HCT116 (cell line): ENCODE measurements around the gene SERTAD2. TPM values are rescaled to one million over a fixed set of nuclear protein-coding genes. Genes with fewer than 3 reads are reported as not detected.
A peak's percentile ranks its signal among the peaks of the same experiment; 100 is the strongest.

Experiments used
- ATAC-seq: fragments of 200-7000 bp; cut with Tn5 transposase; 2 replicates; pipeline ENCODE4 v1.9.1; 2020; ENCODE audit warnings: mild to moderate bottlenecking, moderate library complexity
- BruUV-seq: library from RNA; stranded (reverse); fragments of 400-500 nt; replicated peaks from 2 replicates; lab custom pipeline; 2021; lab: Mats Ljungman, UMichigan
- CTCF ChIA-PET: fragments of 300-600 bp; sonication (Branson Sonifier 250); formaldehyde crosslinking; loops from one replicate; lab custom pipeline; 2021; ENCODE audit warnings: antibody characterized with exemption; lab: Charles Lee
- POLR2A ChIA-PET: fragments of 300-600, 350-600 bp; sonication (Branson Sonifier 250); formaldehyde crosslinking; loops from one replicate; lab custom pipeline; 2021; ENCODE audit warnings: antibody characterized with exemption; lab: Charles Lee
- RAD21 ChIA-PET, 2 experiments: fragments of 300-600 bp; sonication (Branson Sonifier 250); formaldehyde crosslinking; loops; one replicate each; lab custom pipeline; 2023; ENCODE audit warnings: low total read pairs in 2 of 2; ENCODE audit not compliant: uncharacterized antibody in 2 of 2, unreplicated experiment in 2 of 2, low non-redundant PET in 1 of 2; lab: Charles Lee
- DNase-seq: peaks from one replicate; pipeline ENCODE4 v3.0.0-alpha.2; 2010; ENCODE audit warnings: low read depth, low spot score
- H2AFZ ChIP-seq: fragments of 200-600 bp; shearing (Covaris generic), sonication (generic); 2 replicates; pipeline ENCODE4 v1.6.1; 2017; ENCODE audit warnings: low read depth, mixed run types, mixed read lengths, antibody characterized with exemption, low read length; ENCODE audit not compliant: poor library complexity, severe bottlenecking
- H3K27ac ChIP-seq: 2 replicates; pipeline ENCODE4 v1.5.1; 2012; ENCODE audit warnings: low read depth, low read length
- H3K27me3 ChIP-seq: fragments of 200-600 bp; sonication (generic); 2 replicates; pipeline ENCODE4 v1.6.1; 2016; ENCODE audit warnings: mixed run types, low read length, mixed read lengths; ENCODE audit not compliant: insufficient read depth
- H3K36me3 ChIP-seq, 2 experiments: fragments of 200-500 bp in 1 of 2; fragments of 200-600 bp in 1 of 2; sonication (Bioruptor generic) in 1 of 2; sonication (generic) in 1 of 2; 2 replicates each; pipeline versions ENCODE4 v1.5.1 to v1.6.1; 2014 to 2016; ENCODE audit warnings: low read length in 2 of 2, inconsistent platforms in 1 of 2, mixed read lengths in 1 of 2, mixed run types in 1 of 2; ENCODE audit not compliant: insufficient read depth in 2 of 2, control insufficient read depth in 1 of 2
- H3K4me1 ChIP-seq, 2 experiments: fragments of 200-600 bp in 1 of 2; sonication (generic) in 1 of 2; 2 replicates each; pipeline versions ENCODE4 v1.5.1 to v1.6.1; 2012 to 2017; ENCODE audit warnings: low read length in 2 of 2, inconsistent platforms in 1 of 2, mild to moderate bottlenecking in 1 of 2, mixed read lengths in 1 of 2, mixed run types in 1 of 2, moderate library complexity in 1 of 2; ENCODE audit not compliant: insufficient read depth in 2 of 2, control insufficient read depth in 1 of 2
- H3K4me2 ChIP-seq: fragments of 200-600 bp; sonication (generic); 2 replicates; pipeline ENCODE4 v1.6.1; 2017; ENCODE audit warnings: mixed run types, low read length, mixed read lengths
- H3K4me3 ChIP-seq, 2 experiments: fragments of 200-600 bp in 1 of 2; sonication (generic) in 1 of 2; replicated peaks in 1 of 2; 2 replicates each; pipeline ENCODE4 v1.5.1; 2011 to 2016; ENCODE audit warnings: low read length in 2 of 2, control low read depth in 1 of 2, low read depth in 1 of 2, mild to moderate bottlenecking in 1 of 2, mixed read lengths in 1 of 2, mixed run types in 1 of 2
- H3K79me2 ChIP-seq: fragments of 200-600 bp; sonication (generic); 2 replicates; pipeline ENCODE4 v1.6.1; 2017; ENCODE audit warnings: mild to moderate bottlenecking, mixed run types, low read length, moderate library complexity, mixed read lengths; ENCODE audit not compliant: insufficient read depth
- H3K9ac ChIP-seq: fragments of 200-600 bp; sonication (generic); 2 replicates; pipeline ENCODE4 v1.6.1; 2016; ENCODE audit warnings: low read length, mixed read lengths
- H3K9me2 ChIP-seq: fragments of 200-600 bp; sonication (generic), shearing (Covaris generic); 2 replicates; pipeline ENCODE4 v1.6.1; 2017; ENCODE audit warnings: mixed run types, mild to moderate bottlenecking, moderate library complexity; ENCODE audit not compliant: insufficient read depth
- H3K9me3 ChIP-seq, 2 experiments: fragments of 200-500 bp in 1 of 2; fragments of 200-600 bp in 1 of 2; sonication (Bioruptor generic) in 1 of 2; sonication (generic) in 1 of 2; 2 replicates each; pipeline ENCODE4 v1.6.1; 2014 to 2017; ENCODE audit warnings: low read length in 2 of 2, mixed read lengths in 2 of 2, inconsistent platforms in 1 of 2, low read depth in 1 of 2, mild to moderate bottlenecking in 1 of 2, mixed run types in 1 of 2, moderate library complexity in 1 of 2; ENCODE audit not compliant: control insufficient read depth in 1 of 2, insufficient read depth in 1 of 2
- H4K20me1 ChIP-seq: fragments of 200-600 bp; sonication (generic), shearing (Covaris generic); 2 replicates; pipeline ENCODE4 v1.6.1; 2017; ENCODE audit warnings: mixed run types, mild to moderate bottlenecking, moderate library complexity; ENCODE audit not compliant: insufficient read depth
- CBX3 ChIP-seq: IDR thresholded peaks from 2 replicates; pipeline ENCODE4 v1.6.1; 2012; ENCODE audit warnings: low read depth
- CEBPB ChIP-seq: IDR thresholded peaks from 2 replicates; pipeline ENCODE4 v1.6.1; 2012; ENCODE audit warnings: low read depth
- EGR1 ChIP-seq: IDR thresholded peaks from 2 replicates; pipeline ENCODE4 v1.6.1; 2012; ENCODE audit warnings: low read depth
- ELF1 ChIP-seq: IDR thresholded peaks from 2 replicates; pipeline ENCODE4 v1.6.1; 2012; ENCODE audit warnings: low read depth, borderline replicate concordance
- EZH2 ChIP-seq: fragments of 200-600 bp; sonication (generic); IDR thresholded peaks from 2 replicates; pipeline ENCODE4 v1.6.1; 2017; ENCODE audit warnings: antibody characterized with exemption, mixed run types
- FOSL1 ChIP-seq: IDR thresholded peaks from 2 replicates; pipeline ENCODE4 v1.6.1; 2012; ENCODE audit warnings: low read depth
- MAX ChIP-seq: IDR thresholded peaks from 2 replicates; pipeline ENCODE4 v1.6.1; 2012
- POLR2A ChIP-seq: IDR thresholded peaks from 2 replicates; pipeline ENCODE4 v1.7.0; 2011; ENCODE audit warnings: borderline replicate concordance; ENCODE audit not compliant: insufficient read depth, insufficient read length; ENCODE audit errors: extremely low read depth
- RAD21 ChIP-seq: IDR thresholded peaks from 2 replicates; pipeline ENCODE4 v1.6.1; 2012; ENCODE audit warnings: low read depth, mild to moderate bottlenecking
- SRF ChIP-seq: IDR thresholded peaks from 2 replicates; pipeline ENCODE4 v1.6.1; 2012; ENCODE audit warnings: low read depth
- YY1 ChIP-seq: IDR thresholded peaks from 2 replicates; pipeline ENCODE4 v1.6.1; 2011; ENCODE audit warnings: low read length, low read depth, moderate library complexity, mild to moderate bottlenecking; ENCODE audit not compliant: insufficient replicate concordance; ENCODE audit errors: extremely low read depth
- intact Hi-C: fragments of 100-400 bp; cut with micrococcal nuclease; formaldehyde crosslinking; loops from 2 replicates; pipeline ENCODE4 v1.10.0; 2022
- total RNA-seq: library from RNA; stranded (reverse); gene quantifications from one replicate; pipeline ENCODE4 v1.2.1, GENCODE V29; 2021; ENCODE audit not compliant: unreplicated experiment
- TF ChIP-seq, protein P1 (sequence below): IDR thresholded peaks from 2 replicates; pipeline ENCODE4 v1.6.1; 2012; ENCODE audit warnings: low read depth
- TF ChIP-seq, protein P2 (sequence below), 3 experiments: fragments of 200-600 bp in 1 of 3; sonication (generic) in 1 of 3; IDR thresholded peaks in 2 of 3; conservative IDR thresholded peaks in 1 of 3; 2 replicates each; pipeline ENCODE4 v1.5.1; 2012 to 2017; ENCODE audit warnings: low read depth in 2 of 3, low read length in 2 of 3, antibody characterized with exemption in 1 of 3, borderline replicate concordance in 1 of 3, control low read depth in 1 of 3, mild to moderate bottlenecking in 1 of 3, mixed read lengths in 1 of 3, mixed run types in 1 of 3, moderate library complexity in 1 of 3; ENCODE audit not compliant: insufficient read depth in 1 of 3
- TF ChIP-seq, protein P3 (sequence below): IDR thresholded peaks from 2 replicates; pipeline ENCODE4 v1.6.1; 2011; ENCODE audit warnings: mild to moderate bottlenecking, low read length, moderate library complexity; ENCODE audit not compliant: insufficient replicate concordance; ENCODE audit errors: extremely low read depth

SERTAD2 gene
- total RNA-seq, 1 experiment from 2014 or later = 80.1 TPM

DNA sequence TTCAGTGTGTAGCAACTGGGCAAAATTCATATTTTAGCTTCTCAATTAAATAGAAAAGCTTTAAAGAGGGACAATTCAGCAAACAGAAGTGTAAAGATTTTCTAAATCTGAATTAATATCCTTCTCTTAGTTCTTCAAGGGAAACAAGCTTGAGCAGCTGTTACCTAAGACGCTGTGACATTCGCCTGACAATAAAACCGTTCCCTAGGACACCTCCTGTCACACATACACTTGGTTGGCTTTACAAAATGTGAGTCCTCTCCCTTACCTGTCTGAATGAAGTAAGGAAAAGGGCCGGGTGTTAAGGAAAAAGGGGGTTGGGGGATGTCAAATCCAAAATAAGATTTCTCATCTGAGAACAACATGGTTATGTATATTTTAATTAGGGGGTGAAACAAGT, 2.1 kb downstream of the SERTAD2 start (continued):
- TF ChIP-seq, protein P1, sequence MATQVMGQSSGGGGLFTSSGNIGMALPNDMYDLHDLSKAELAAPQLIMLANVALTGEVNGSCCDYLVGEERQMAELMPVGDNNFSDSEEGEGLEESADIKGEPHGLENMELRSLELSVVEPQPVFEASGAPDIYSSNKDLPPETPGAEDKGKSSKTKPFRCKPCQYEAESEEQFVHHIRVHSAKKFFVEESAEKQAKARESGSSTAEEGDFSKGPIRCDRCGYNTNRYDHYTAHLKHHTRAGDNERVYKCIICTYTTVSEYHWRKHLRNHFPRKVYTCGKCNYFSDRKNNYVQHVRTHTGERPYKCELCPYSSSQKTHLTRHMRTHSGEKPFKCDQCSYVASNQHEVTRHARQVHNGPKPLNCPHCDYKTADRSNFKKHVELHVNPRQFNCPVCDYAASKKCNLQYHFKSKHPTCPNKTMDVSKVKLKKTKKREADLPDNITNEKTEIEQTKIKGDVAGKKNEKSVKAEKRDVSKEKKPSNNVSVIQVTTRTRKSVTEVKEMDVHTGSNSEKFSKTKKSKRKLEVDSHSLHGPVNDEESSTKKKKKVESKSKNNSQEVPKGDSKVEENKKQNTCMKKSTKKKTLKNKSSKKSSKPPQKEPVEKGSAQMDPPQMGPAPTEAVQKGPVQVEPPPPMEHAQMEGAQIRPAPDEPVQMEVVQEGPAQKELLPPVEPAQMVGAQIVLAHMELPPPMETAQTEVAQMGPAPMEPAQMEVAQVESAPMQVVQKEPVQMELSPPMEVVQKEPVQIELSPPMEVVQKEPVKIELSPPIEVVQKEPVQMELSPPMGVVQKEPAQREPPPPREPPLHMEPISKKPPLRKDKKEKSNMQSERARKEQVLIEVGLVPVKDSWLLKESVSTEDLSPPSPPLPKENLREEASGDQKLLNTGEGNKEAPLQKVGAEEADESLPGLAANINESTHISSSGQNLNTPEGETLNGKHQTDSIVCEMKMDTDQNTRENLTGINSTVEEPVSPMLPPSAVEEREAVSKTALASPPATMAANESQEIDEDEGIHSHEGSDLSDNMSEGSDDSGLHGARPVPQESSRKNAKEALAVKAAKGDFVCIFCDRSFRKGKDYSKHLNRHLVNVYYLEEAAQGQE = no peak
- TF ChIP-seq, protein P2, sequence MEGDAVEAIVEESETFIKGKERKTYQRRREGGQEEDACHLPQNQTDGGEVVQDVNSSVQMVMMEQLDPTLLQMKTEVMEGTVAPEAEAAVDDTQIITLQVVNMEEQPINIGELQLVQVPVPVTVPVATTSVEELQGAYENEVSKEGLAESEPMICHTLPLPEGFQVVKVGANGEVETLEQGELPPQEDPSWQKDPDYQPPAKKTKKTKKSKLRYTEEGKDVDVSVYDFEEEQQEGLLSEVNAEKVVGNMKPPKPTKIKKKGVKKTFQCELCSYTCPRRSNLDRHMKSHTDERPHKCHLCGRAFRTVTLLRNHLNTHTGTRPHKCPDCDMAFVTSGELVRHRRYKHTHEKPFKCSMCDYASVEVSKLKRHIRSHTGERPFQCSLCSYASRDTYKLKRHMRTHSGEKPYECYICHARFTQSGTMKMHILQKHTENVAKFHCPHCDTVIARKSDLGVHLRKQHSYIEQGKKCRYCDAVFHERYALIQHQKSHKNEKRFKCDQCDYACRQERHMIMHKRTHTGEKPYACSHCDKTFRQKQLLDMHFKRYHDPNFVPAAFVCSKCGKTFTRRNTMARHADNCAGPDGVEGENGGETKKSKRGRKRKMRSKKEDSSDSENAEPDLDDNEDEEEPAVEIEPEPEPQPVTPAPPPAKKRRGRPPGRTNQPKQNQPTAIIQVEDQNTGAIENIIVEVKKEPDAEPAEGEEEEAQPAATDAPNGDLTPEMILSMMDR (IDR thresholded peaks at IDR 0.05 in 2 of 3, conservative IDR thresholded peaks at IDR 0.05 in 1 of 3; ENCODE audit: borderline replicate concordance in 1 of 3, insufficient read depth in 1 of 3, low read depth in 2 of 3, low read length in 2 of 3) = no peak
- TF ChIP-seq EZH2 = no peak

DNA sequence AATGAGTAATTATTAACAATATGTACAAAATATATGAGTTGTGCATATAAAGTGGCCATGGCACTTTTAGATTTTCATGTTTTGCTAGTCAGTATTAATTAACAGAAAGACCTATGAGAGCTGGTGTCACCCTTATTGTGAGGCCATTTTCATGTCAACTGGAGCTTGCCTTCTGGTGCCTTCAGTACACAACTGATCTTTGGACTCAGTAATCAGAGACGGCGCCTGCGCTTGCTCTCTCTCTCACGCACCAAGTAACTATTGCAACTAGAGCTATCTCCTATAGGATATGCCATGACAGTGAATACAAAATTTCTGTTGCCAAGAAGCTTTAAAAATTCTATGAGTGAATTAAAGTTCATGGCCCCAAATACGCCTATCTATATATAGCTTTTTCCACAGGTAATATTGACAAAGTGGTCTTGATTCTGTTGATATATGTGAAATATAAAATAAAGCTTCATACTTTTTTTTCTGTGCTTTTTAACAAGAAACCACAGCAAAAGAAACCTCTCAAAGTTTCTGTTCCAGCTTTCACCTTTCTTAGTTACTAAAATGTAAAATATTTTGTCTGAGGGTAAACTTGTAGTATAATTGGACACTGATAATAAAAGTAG, 2.9 kb downstream of the SERTAD2 start:
- no TSS peak for BruUV-seq
- Histone ChIP-seq H3K27ac (no peak overlapping the region; the same call in 1 of the 2 replicates), H3K4me3 (no peak overlapping the region), H4K20me1 (peaks cover 31% of the 10 kb centered on the region), H3K9ac (peak overlapping the region; percentile 95), H3K9me2 (no peaks in the 10 kb centered on the region), H3K27me3 (no peaks in the 10 kb centered on the region), H3K79me2 (peaks cover 94% of the 10 kb centered on the region), H3K9me3 (no peaks in the 10 kb centered on the region), H3K4me1 (peaks cover 71 to 83% of the 10 kb centered on the region in 2 experiments), H2AFZ (no peak overlapping the region), H3K4me2 (peak overlapping the region; percentile 86), H3K36me3 (no peaks in the 10 kb centered on the region)
- RAD21 ChIA-PET = no interaction called here
- POLR2A ChIA-PET = interaction anchor here (1.4 kb wide), 1 partner anchor 100 kb away, joined by 4 read pairs; no protein-coding TSS in a partner anchor
- DNase-seq (no peak), ATAC-seq (no peak)
- TF ChIP-seq YY1 = no peak
- TF ChIP-seq ELF1 = no peak
- no peak for TF ChIP-seq CBX3
- no peak for TF ChIP-seq EGR1
- TF ChIP-seq SRF = no peak
- no peak for TF ChIP-seq POLR2A
- no peak for TF ChIP-seq FOSL1
- no peak for TF ChIP-seq CEBPB
- TF ChIP-seq, protein P3, sequence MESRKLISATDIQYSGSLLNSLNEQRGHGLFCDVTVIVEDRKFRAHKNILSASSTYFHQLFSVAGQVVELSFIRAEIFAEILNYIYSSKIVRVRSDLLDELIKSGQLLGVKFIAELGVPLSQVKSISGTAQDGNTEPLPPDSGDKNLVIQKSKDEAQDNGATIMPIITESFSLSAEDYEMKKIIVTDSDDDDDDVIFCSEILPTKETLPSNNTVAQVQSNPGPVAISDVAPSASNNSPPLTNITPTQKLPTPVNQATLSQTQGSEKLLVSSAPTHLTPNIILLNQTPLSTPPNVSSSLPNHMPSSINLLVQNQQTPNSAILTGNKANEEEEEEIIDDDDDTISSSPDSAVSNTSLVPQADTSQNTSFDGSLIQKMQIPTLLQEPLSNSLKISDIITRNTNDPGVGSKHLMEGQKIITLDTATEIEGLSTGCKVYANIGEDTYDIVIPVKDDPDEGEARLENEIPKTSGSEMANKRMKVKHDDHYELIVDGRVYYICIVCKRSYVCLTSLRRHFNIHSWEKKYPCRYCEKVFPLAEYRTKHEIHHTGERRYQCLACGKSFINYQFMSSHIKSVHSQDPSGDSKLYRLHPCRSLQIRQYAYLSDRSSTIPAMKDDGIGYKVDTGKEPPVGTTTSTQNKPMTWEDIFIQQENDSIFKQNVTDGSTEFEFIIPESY = no peak
- no peak for TF ChIP-seq RAD21
- TF ChIP-seq MAX = no peak
- intact Hi-C loops = no loop called here
- CTCF ChIA-PET = interaction anchor here (0.9 to 1.2 kb wide), 2 partner anchors 100 to 181 kb away, joined by 3 to 4 read pairs; no protein-coding TSS in a partner anchor
